Gastrocnemius medialis (tissue), 4 donors: ENCODE measurements around the gene OR4E1. TPM values are rescaled to one million over a fixed set of nuclear protein-coding genes. Genes with fewer than 3 reads are reported as not detected.

Experiments used
- ATAC-seq, 2 donors: fragments of 150-250 bp; one replicate each; pipeline ENCODE4 v1.9.1; 2016
- DNase-seq, 2 donors: peaks; one replicate each; pipeline ENCODE4 v3.0.0-alpha.2; 2019
- H3K27ac ChIP-seq, 4 donors: fragments of 200-600 bp; sonication (generic); 1 replicate in 1 of 4; 2 replicates in 3 of 4; pipeline ENCODE4 v1.5.1; 2016 to 2018; ENCODE audit warnings: mild to moderate bottlenecking in 2 of 4, moderate library complexity in 1 of 4
- H3K27me3 ChIP-seq, 3 donors: fragments of 200-600 bp; sonication (generic) in 2 of 3; 1 replicate in 1 of 3; 2 replicates in 2 of 3; pipeline versions ENCODE4 v1.5.1 to v1.6.0; 2016 to 2019; ENCODE audit warnings: mild to moderate bottlenecking in 1 of 3, moderate library complexity in 1 of 3
- H3K36me3 ChIP-seq, 2 donors: fragments of 200-600 bp; sonication (generic) in 1 of 2; one replicate each; pipeline ENCODE4 v1.5.1; 2017 to 2018
- H3K4me1 ChIP-seq, 2 donors: fragments of 200-600 bp; sonication (generic) in 1 of 2; one replicate each; pipeline ENCODE4 v1.5.1; 2016 to 2017; ENCODE audit warnings: mild to moderate bottlenecking in 2 of 2
- H3K4me3 ChIP-seq, 4 donors: fragments of 200-600 bp; sonication (generic) in 3 of 4; 1 replicate in 1 of 4; 2 replicates in 3 of 4; pipeline ENCODE4 v1.5.1; 2016 to 2019; ENCODE audit warnings: mild to moderate bottlenecking in 2 of 4
- H3K9me3 ChIP-seq, 3 donors: fragments of 200-600 bp; sonication (generic) in 2 of 3; 1 replicate in 1 of 3; 2 replicates in 2 of 3; pipeline ENCODE4 v1.5.1; 2016 to 2019
- CTCF ChIP-seq, 5 experiments: fragments of 450-650 bp in 3 of 5; fragments of 200-600 bp in 2 of 5; sonication (generic) in 2 of 5; IDR thresholded peaks in 4 of 5; conservative IDR thresholded peaks in 1 of 5; 1 replicate in 4 of 5; 2 replicates in 1 of 5; pipeline ENCODE4 v1.5.1; 2016 to 2019; ENCODE audit warnings: antibody characterized with exemption in 5 of 5, mild to moderate bottlenecking in 3 of 5, moderate library complexity in 3 of 5
- POLR2A ChIP-seq, 2 donors: fragments of 450-650 bp; IDR thresholded peaks; one replicate each; pipeline ENCODE4 v1.6.1; 2017; ENCODE audit warnings: antibody characterized with exemption in 2 of 2, mild to moderate bottlenecking in 2 of 2, moderate library complexity in 2 of 2
- in situ Hi-C, 4 donors: fragments of 200-750 bp; cut with MboI; loops; one replicate each; pipeline versions ENCODE4 v1.15.0 to v1.8.0; 2017; ENCODE audit warnings: low sequenced_read_pairs in 4 of 4
- intact Hi-C: fragments of 100-400 bp; cut with DNase I; formaldehyde crosslinking; loops from one replicate; pipeline ENCODE4 v1.15.1; 2023; ENCODE audit warnings: low total_unique reads
- total RNA-seq, 4 donors: library from RNA; depleted of rRNA; stranded (reverse); fragments of >200 nt; gene quantifications; one replicate each; pipeline versions ENCODE4 v1.1.0 to v1.2.3, GENCODE V29; 2016

The OR4E1 gene
- total RNA-seq, 4 donors from 2014 or later = not detected

DNA sequence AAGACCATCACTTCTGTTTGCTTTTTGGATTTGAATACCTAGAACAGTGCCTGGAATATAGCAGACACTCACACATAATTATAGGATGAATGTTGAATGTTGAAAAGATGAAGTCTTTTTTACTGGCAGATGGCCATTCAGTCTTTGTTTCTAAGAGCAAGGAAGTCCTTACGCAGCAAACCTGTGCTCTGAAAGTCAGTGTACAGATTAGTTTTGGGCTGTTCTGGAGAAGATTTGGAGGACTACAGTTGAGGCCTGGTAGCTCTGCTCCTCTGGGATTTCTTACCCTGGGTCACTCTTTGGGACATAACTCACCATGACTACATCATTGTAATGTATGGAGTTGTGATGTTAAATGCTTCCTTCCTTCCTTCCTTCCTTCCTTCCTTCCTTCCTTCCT lies 16.6 kb downstream of the OR4E1 start:
- TF ChIP-seq CTCF (IDR thresholded peaks at IDR 0.05 in 4 of 5, conservative IDR thresholded peaks at IDR 0.05 in 1 of 5) (no peak), POLR2A (IDR thresholded peaks at IDR 0.05) (no peak)
- intact Hi-C loops (no loop called here), in situ Hi-C loops (no loop called here)
- no peak for ATAC-seq
- Histone ChIP-seq H3K27me3 (no peaks in the 10 kb centered on the region), H3K4me1 (no peaks in the 10 kb centered on the region), H3K9me3 (no peaks in the 10 kb centered on the region), H3K36me3 (no peaks in the 10 kb centered on the region), H3K4me3 (no peak overlapping the region), H3K27ac (no peak overlapping the region)
- no peak for DNase-seq

DNA sequence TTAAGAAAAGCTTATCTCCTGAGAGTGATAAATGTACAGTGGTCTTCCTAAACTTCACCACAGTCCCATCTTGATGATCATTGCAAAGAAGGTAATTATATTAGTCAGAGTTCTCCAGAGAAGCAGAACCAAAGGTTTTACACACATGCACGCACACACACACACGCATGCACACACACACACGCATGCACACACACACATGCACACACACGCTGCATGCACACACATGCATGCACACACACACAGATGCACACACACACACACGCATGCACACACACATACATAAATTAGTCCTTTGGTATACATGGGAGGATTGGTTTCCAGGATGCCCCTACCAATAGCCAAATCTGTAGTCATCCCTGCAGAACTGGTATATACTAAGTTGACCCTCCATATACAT lies 19.4 kb downstream of the OR4E1 start:
- Histone ChIP-seq H3K27ac (no peak overlapping the region), H3K4me1 (no peaks in the 10 kb centered on the region), H3K4me3 (no peak overlapping the region), H3K36me3 (no peaks in the 10 kb centered on the region), H3K27me3 (no peaks in the 10 kb centered on the region), H3K9me3 (no peaks in the 10 kb centered on the region)
- intact Hi-C loops = no loop called here
- ATAC-seq (no peak), DNase-seq (no peak)
- in situ Hi-C loops = no loop called here
- TF ChIP-seq POLR2A (IDR thresholded peaks at IDR 0.05) (no peak), CTCF (IDR thresholded peaks at IDR 0.05 in 4 of 5, conservative IDR thresholded peaks at IDR 0.05 in 1 of 5) (no peak)

- Histone ChIP-seq H3K27me3 (no peaks in the 10 kb centered on the region), H3K9me3 (no peaks in the 10 kb centered on the region), H3K4me3 (no peak within 1 kb of the TSS), H3K27ac (no peak within 1 kb of the TSS), H3K4me1 (no peaks in the 10 kb centered on the region), H3K36me3 (no peaks in the 10 kb centered on the region)
- no peak for TF ChIP-seq POLR2A (IDR thresholded peaks at IDR 0.05)
- TF ChIP-seq CTCF (IDR thresholded peaks at IDR 0.05 in 4 of 5, conservative IDR thresholded peaks at IDR 0.05 in 1 of 5) = no peak
- ATAC-seq (no peak), DNase-seq (no peak)
- in situ Hi-C loops = no loop called here
- intact Hi-C loops = no loop called here
Measured at GRCh38 chr14:21653331-21653885, 20.2 kb downstream of the OR4E1 start, which contains the start of gene OR4E2. Gene OR4E2, plus strand, starts transcription at chr14:21653835. Its CDS starts 11,248 bp downstream, at chr14:21665083.

DNA sequence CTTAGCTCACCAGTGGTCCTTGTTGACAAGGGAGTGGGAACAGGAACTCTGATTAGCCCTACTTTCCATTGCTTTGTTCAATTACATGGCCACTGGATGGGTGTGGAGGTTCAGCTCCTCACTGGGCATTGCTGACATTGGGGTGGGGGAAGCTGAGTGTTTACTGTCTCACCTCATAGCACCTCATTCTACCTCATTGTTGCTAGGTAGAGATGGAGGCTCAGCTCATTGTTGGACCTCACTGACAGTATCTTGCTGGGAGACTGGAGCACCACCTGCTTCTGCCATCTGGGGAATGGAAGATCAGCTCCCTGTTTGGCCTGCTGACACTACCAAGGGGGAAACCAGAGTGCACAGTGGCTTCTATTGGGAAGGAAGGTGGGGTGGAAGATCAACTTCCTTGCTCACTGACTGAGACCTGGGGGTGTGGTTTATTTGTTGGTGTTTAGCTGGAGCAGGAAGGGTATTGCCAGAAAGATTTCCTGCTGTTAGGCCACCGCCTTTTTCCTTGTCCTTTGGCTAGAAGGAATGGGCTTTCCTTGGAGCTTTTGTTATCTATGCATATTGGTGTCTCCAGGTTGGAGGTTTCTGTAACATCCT lies 21.3 kb downstream of the OR4E1 start:
- Histone ChIP-seq H3K9me3 (no peaks in the 10 kb centered on the region), H3K27ac (no peak overlapping the region), H3K27me3 (no peaks in the 10 kb centered on the region), H3K4me3 (no peak overlapping the region), H3K36me3 (no peaks in the 10 kb centered on the region), H3K4me1 (no peaks in the 10 kb centered on the region)
- DNase-seq (no peak), ATAC-seq (no peak)
- intact Hi-C loops = no loop called here
- in situ Hi-C loops = no loop called here
- TF ChIP-seq CTCF (IDR thresholded peaks at IDR 0.05 in 4 of 5, conservative IDR thresholded peaks at IDR 0.05 in 1 of 5) (no peak), POLR2A (IDR thresholded peaks at IDR 0.05) (no peak)

GRCh38 chr14:21647380-21647779 lies 26.2 kb downstream of the OR4E1 start:
- ATAC-seq = no peak
- in situ Hi-C loops = no loop called here
- no peak for DNase-seq
- no peaks in the 10 kb centered on the region for H3K27me3 ChIP-seq
- H3K4me1 ChIP-seq = no peaks in the 10 kb centered on the region
- no peak overlapping the region for H3K27ac ChIP-seq
- no peaks in the 10 kb centered on the region for H3K9me3 ChIP-seq
- no peak overlapping the region for H3K4me3 ChIP-seq
- intact Hi-C loops = no loop called here
- no peak for TF ChIP-seq POLR2A (IDR thresholded peaks at IDR 0.05)
- TF ChIP-seq CTCF (IDR thresholded peaks at IDR 0.05 in 4 of 5, conservative IDR thresholded peaks at IDR 0.05 in 1 of 5) = no peak
- H3K36me3 ChIP-seq = no peaks in the 10 kb centered on the region
